OCI-LY3 (cell line): ENCODE measurements around the gene IMMP2L.

Experiments used
- CTCF ChIP-seq: fragments of 200-600, 300-600 bp; sonication (generic); IDR thresholded peaks from 2 replicates; pipeline ENCODE4 v1.5.1; 2014; ENCODE audit warnings: antibody characterized with exemption, low read length, low read depth
- EZH2phosphoT487 ChIP-seq: fragments of 200-600 bp; shearing (Covaris generic); IDR thresholded peaks from 2 replicates; pipeline ENCODE4 v1.6.1; 2018; ENCODE audit warnings: antibody characterized with exemption, mixed run types, low read depth

GRCh38 chr7:111358915-111359314 is 203.4 kb downstream of the IMMP2L start:
- TF ChIP-seq CTCF (no peak), EZH2phosphoT487 (no peak)
